OCI-LY3 (cell line): ENCODE results near the gene TRIM25.

Source experiments
- EZH2phosphoT487 ChIP-seq: fragments of 200-600 bp; shearing (Covaris generic); IDR thresholded peaks from 2 replicates; pipeline ENCODE4 v1.6.1; 2018; ENCODE audit warnings: antibody characterized with exemption, mixed run types, low read depth
- TF ChIP-seq, protein P1 (sequence below): fragments of 200-600, 300-600 bp; sonication (generic); IDR thresholded peaks from 2 replicates; pipeline ENCODE4 v1.5.1; 2014; ENCODE audit warnings: antibody characterized with exemption, low read length, low read depth

DNA sequence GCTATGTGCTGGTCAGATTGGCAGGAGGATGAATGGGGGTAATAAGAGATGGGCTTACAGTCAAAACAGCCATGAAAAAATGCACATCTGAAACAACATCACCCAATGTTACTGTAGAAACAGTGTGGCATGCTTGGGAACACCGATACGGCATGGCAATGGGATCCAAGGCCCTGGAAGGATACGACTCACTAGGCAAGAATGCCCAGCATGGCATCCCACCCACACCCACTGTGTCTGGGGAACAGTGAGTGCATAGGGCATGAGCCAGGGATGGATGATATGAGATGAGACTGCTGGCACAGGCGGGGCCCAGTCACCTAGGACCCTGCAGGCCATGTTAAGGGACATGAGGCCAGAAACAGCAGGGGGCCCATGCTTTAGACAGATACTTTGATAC, 11.5 kb downstream of the TRIM25 start:
- TF ChIP-seq, protein P1, sequence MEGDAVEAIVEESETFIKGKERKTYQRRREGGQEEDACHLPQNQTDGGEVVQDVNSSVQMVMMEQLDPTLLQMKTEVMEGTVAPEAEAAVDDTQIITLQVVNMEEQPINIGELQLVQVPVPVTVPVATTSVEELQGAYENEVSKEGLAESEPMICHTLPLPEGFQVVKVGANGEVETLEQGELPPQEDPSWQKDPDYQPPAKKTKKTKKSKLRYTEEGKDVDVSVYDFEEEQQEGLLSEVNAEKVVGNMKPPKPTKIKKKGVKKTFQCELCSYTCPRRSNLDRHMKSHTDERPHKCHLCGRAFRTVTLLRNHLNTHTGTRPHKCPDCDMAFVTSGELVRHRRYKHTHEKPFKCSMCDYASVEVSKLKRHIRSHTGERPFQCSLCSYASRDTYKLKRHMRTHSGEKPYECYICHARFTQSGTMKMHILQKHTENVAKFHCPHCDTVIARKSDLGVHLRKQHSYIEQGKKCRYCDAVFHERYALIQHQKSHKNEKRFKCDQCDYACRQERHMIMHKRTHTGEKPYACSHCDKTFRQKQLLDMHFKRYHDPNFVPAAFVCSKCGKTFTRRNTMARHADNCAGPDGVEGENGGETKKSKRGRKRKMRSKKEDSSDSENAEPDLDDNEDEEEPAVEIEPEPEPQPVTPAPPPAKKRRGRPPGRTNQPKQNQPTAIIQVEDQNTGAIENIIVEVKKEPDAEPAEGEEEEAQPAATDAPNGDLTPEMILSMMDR: no peak
- TF ChIP-seq EZH2phosphoT487: no peak
